D721Med (cell line): ENCODE measurements around the gene PC.
A peak's percentile ranks its signal among the peaks of the same experiment; 100 is the strongest.
"Not testable (repeated sequence)": the region's sequence is repeated elsewhere in the genome, so short reads cannot be mapped to it uniquely, and the experiment has no call there.

Experiments used
- DNase-seq: peaks from one replicate; pipeline ENCODE4 v3.0.0; 2011; ENCODE audit warnings: low spot score; ENCODE audit not compliant: insufficient read length
- FAIRE-seq: peaks from 2 replicates; lab custom pipeline; 2011; peaks lifted over from hg19 to GRCh38; lab: Jason Lieb, UNC
- CTCF ChIP-seq: IDR thresholded peaks from 2 replicates; pipeline ENCODE4 v1.5.1; 2012; ENCODE audit warnings: mild to moderate bottlenecking, control low read depth; ENCODE audit not compliant: insufficient read depth; ENCODE audit errors: missing control alignments

The PC gene

GRCh38 chr11:66818231-66818955, 139.8 kb downstream of the PC start:
- no peak for TF ChIP-seq CTCF
- FAIRE-seq (peak; percentile 90), DNase-seq (no peak)

- DNase-seq (no peak), FAIRE-seq (no peak)
- no peak for TF ChIP-seq CTCF
These were observed 142.5 kb downstream of the PC start for GRCh38 chr11:66815646-66816045.

GRCh38 chr11:66814678-66815077, 143.5 kb downstream of the PC start:
- FAIRE-seq (no peak), DNase-seq (no peak)
- no peak for TF ChIP-seq CTCF

- no peak for DNase-seq
- FAIRE-seq = no peak
These were observed 147.5 kb downstream of the PC start for GRCh38 chr11:66810576-66811185.

GRCh38 chr11:66809592-66809991, 148.6 kb downstream of the PC start:
- FAIRE-seq (no peak), DNase-seq (no peak)
- TF ChIP-seq CTCF = no peak

More at GRCh38 chr11:66810576-66811185, 147.5 kb downstream of the PC start:
- no peak for TF ChIP-seq CTCF

GRCh38 chr11:66800720-66801428, 157.3 kb downstream of the PC start:
- TF ChIP-seq CTCF = no peak
- FAIRE-seq (no peak), DNase-seq (no peak)

- not testable (repeated sequence) for FAIRE-seq, DNase-seq
These were observed 158.4 kb downstream of the PC start for GRCh38 chr11:66799815-66800214.
